Middle frontal gyrus (tissue), 1 donor: Measurements from ENCODE around the gene LARGE1.
A peak's percentile ranks its signal among the peaks of the same experiment; 100 is the strongest.

Experiments
- DNase-seq: peaks from one replicate; pipeline ENCODE4 v3.0.0-alpha.2; 2015; ENCODE audit warnings: low spot score; ENCODE audit errors: extremely low spot score

Gene LARGE1

DNA sequence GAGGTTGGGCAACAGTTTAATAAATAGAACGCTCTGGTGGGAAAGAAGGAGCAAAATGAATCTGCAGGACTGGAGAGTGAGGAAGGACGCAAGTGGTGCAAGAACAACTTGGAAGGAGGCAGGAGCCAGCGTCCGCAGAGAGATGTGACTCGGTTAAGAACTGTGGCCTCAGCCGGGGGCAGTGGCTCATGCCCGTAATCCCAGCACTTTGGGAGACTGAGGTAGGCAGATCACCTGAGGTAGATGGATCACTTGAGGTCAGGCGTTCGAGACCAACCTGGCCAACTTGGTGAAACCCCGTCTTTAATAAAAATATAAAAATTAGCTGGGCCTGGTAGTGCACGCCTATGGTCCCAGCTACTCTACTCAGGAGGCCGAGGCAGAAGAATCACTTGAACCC, 319.7 kb downstream of the LARGE1 start:
- no peak for DNase-seq

- no peak for DNase-seq
Observed at GRCh38 chr22:33600113-33600512, 320.2 kb downstream of the LARGE1 start.

GRCh38 chr22:33599596-33599995, 320.7 kb downstream of the LARGE1 start:
- no peak for DNase-seq

GRCh38 chr22:33598821-33599220, 321.5 kb downstream of the LARGE1 start:
- DNase-seq: no peak

- no peak for DNase-seq
Observed at GRCh38 chr22:33597274-33597985, 322.8 kb downstream of the LARGE1 start.

- DNase-seq: no peak
Observed at GRCh38 chr22:33593818-33594217, 326.5 kb downstream of the LARGE1 start.

DNA sequence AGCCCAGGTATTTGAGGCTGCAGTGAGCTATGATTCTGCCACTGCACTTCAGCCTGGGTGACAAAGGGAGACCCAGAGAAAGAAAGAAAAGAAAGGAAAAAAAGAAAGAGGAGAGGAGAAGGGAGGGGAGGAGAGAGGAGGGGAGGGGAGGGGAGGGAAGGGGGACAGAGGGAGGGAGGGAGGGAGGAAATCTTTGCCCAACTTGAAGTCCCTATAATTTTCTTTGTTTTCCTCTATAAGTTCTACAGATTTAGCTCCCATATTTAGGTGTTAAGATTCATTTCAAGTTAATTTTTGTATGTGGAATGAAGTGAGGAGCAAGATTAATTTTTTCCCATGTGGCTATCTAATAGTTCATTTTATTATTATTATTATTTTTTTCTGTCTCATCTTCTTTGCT, 328.3 kb downstream of the LARGE1 start:
- no peak for DNase-seq

DNA sequence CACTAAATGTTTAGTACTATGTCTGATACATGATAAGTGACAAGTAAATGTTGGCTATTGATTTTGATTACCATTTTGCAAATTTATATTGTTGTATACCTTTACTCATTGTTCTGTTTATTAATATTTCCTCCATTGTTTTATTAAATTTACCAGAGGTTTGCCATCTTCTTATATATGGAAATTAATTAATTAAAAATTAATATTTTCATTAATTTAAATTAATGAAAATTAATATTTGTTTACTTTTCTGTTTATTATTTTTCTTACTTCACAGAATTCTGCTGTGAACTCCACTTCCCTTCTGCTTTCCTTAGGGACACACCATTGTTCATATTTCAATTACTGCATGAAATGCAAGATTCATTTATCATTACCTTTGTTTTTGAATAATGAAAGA, 331.0 kb downstream of the LARGE1 start:
- no peak for DNase-seq

- no peak for DNase-seq
Observed at GRCh38 chr22:33588860-33589259, 331.4 kb downstream of the LARGE1 start.

DNA sequence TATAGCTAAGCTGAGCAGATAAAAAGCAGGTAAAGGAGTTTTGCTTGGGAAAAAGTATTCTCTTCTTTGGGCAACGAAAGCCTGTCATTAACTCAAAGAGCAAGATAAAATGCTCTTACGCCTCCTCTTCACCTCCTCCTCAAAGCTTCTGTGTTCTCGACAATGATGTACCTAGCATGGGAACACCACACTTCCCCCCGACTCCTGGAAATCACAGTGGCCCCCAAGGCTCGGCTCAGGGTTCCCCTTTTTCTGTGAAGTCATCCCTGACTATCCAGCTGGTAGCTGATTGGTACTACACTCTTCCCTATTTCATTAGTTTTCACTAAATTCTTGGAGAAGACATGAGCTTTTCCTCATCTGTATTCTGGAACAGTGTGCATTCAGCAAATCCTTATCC, 336.1 kb downstream of the LARGE1 start:
- DNase-seq: no peak

GRCh38 chr22:33582822-33583400, 337.4 kb downstream of the LARGE1 start:
- DNase-seq: no peak

DNA sequence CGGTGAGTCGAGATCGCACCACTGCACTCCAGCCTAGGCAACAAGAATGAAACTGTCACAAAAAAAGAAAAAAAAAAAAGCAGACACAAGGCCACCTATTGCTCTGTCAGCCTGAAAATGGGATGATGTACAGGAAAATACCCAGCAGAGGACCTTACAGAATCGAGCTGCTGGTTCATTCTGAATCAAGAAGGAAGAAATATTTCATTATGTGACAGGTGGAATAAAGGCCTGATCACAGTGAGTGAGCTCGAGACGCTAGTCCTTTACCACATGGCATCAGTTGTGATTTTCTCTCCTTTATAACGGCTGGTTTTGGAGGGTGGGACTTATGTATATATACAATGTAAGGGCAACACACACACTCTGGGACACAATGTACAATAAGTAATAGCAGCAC, 340.0 kb downstream of the LARGE1 start:
- no peak for DNase-seq

DNA sequence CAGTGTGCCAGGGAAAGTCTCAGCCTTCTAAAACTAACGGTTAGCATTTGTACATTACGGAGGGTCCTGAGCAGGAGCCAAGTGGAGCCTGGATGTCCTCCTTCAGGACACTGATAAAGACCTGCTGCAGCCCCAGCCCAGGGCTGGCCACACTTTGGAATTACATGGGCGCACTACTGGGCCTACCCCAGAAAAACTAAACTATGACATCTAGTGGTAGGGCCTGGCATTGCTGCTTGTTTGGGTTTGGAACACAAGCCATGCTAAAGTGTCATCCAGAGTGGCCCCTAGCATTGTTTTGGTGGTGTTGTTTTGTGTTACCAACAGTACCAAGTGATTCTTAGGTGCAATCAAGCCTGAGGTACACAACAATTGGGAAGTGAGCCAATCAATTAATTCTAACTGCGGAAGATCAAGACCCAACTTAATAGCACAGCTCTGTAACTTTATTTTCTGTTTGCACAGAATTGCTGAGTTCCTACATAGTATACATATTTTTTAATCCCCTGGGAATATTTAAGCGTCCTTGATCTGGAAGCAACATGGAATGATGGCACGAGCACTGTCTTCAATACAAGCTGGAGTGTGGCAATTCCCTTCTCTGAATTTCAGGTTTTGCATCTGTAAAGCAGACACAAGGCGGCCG, 340.7 kb downstream of the LARGE1 start:
- DNase-seq: peak; percentile 16

GRCh38 chr22:33578752-33579151, 341.5 kb downstream of the LARGE1 start:
- no peak for DNase-seq

DNA sequence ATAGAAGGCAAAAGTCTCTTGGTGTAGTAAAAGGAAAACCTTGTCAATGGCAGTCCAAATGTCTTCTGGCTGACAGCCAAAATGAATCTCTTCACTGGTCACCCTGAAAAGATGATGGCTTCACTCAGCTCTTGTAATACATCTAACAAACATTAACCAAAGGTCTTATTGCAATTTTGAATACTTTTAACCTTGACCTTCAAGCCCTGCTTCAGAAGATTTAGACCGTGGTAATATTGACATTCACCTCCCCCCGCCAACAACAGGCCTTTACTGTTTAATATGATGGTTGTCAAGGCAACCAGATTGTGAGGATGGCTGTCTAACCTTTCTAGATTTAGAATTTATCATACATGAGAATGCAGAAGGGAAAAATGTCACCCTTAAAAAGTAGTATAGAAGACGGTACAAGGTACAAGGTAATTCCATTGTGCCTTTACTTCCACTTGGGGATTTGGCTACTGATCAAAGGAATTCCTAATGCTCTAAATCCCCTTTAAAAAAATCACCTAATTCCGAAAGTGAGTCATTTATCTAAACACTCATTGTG, 342.3 kb downstream of the LARGE1 start:
- DNase-seq: no peak

- no peak for DNase-seq
Observed at GRCh38 chr22:33576205-33576604, 344.1 kb downstream of the LARGE1 start.

- no peak for DNase-seq
Observed at GRCh38 chr22:33575771-33576170, 344.5 kb downstream of the LARGE1 start.

DNA sequence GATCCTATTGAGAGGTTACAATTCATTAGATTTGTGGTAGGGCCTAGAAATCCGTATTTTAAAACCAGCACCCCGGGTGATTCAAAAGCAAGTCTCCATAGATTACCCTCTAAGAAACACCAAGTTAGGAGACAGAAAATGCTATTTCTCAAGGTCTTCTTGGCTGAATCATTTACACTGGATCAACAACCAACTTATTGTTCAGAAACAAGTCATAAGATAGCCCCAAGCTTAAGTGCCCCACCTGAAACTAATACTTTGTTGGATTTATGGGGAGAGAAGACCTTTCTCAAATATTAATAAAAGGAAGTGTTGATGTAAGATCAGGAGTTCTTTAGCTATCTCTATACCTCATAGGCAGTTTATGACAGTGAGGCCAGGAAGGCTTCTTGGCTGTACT, 345.2 kb downstream of the LARGE1 start:
- no peak for DNase-seq

DNA sequence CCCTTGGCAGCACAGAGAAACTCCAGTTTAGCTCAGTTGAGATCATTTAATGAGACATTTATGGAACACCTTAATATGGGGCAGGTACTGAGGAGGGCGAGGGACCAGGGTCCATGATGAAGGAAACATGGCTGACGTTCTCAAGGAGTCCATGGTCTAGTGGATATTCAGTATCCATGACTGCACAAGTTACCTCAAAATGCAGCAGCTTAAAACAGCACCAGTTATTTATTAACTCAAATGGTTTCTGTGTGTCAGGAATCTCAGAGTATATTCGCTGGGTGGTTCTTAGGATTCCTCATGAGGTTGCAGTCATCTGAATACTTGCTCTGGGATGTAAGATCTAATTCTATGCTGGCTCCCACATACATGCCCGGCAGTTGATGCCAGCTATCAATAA, 346.8 kb downstream of the LARGE1 start:
- DNase-seq: no peak

- no peak for DNase-seq
Observed at GRCh38 chr22:33572086-33572485, 348.2 kb downstream of the LARGE1 start.

DNA sequence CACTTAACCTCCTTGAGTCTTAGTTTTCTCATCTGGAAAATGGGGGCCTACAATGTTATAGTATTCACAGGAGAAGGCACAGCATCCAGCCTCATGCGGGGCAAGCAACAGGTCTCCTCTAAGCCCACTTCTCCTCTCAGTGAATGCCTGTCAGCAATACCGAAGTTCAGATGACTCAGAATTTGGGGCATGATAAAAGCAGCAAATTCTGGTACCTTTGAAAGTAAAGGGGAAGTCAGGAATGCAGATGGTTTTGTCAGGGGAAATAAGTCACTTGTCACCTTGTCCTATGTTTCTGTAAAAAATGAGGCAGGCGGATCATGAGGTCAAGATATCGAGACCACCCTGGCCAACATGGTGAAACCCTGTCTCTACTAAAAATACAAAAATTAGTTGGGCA, 350.2 kb downstream of the LARGE1 start:
- no peak for DNase-seq

- no peak for DNase-seq
Observed at GRCh38 chr22:33569559-33569958, 350.7 kb downstream of the LARGE1 start.

GRCh38 chr22:33569018-33569417, 351.3 kb downstream of the LARGE1 start:
- DNase-seq: no peak
